IMR-90 (cell line): ENCODE data around the gene MYOM1. TPM values are rescaled to one million over a fixed set of nuclear protein-coding genes. Genes with fewer than 3 reads are reported as not detected.

Experiments used
- ATAC-seq: fragments of 200-7000 bp; cut with Tn5 transposase; 2 replicates; pipeline ENCODE4 v1.9.1; 2020; ENCODE audit warnings: low read depth, mild to moderate bottlenecking, moderate library complexity
- BruUV-seq: library from RNA; stranded (reverse); fragments of 400-500 nt; replicated peaks from 2 replicates; lab custom pipeline; 2021; lab: Mats Ljungman, UMichigan
- CTCF ChIA-PET: fragments of 300-600 bp; formaldehyde crosslinking; extraction: SDS; loops from one replicate; lab custom pipeline; 2021; ENCODE audit warnings: antibody characterized with exemption; lab: Yijun Ruan, JAX
- POLR2A ChIA-PET: fragments of 300-600 bp; sonication (Branson Sonifier 250); formaldehyde crosslinking; loops from one replicate; lab custom pipeline; 2022; ENCODE audit warnings: antibody characterized with exemption; ENCODE audit not compliant: unreplicated experiment; lab: Charles Lee
- DNase-seq: peaks from one replicate; pipeline ENCODE4 v3.0.0; 2013
- H2AFZ ChIP-seq: replicated peaks from 2 replicates; pipeline ENCODE3; 2013; ENCODE audit warnings: low read length, mild to moderate bottlenecking; ENCODE audit not compliant: poor library complexity
- H2AK5ac ChIP-seq: 2 replicates; pipeline ENCODE4 v1.6.1; 2013; ENCODE audit warnings: low read depth, low read length, inconsistent platforms
- H2AK9ac ChIP-seq: replicated peaks from 2 replicates; pipeline ENCODE3; 2013; ENCODE audit warnings: mild to moderate bottlenecking, low read depth, low read length, moderate library complexity; ENCODE audit not compliant: poor library complexity
- H2BK120ac ChIP-seq: 2 replicates; pipeline ENCODE4 v1.6.1; 2013; ENCODE audit warnings: low read depth, low read length, inconsistent platforms
- H2BK15ac ChIP-seq: 3 replicates; pipeline ENCODE4 v1.6.1; 2013; ENCODE audit warnings: low read depth, low read length, inconsistent platforms
- H2BK20ac ChIP-seq: 2 replicates; pipeline ENCODE4 v1.6.1; 2013; ENCODE audit warnings: low read depth, mild to moderate bottlenecking, inconsistent platforms, low read length, moderate library complexity
- H2BK5ac ChIP-seq: 2 replicates; pipeline ENCODE4 v1.6.1; 2013; ENCODE audit warnings: mild to moderate bottlenecking, low read depth, low read length, inconsistent platforms; ENCODE audit not compliant: poor library complexity, severe bottlenecking
- H3K14ac ChIP-seq: replicated peaks from 2 replicates; pipeline ENCODE4 v1.6.1; 2013; ENCODE audit warnings: low read depth, low read length, inconsistent platforms
- H3K18ac ChIP-seq: 2 replicates; pipeline ENCODE4 v1.6.1; 2013; ENCODE audit warnings: low read depth, low read length, control low read depth
- H3K23ac ChIP-seq: 2 replicates; pipeline ENCODE4 v1.6.1; 2013; ENCODE audit warnings: low read depth, low read length, inconsistent platforms
- H3K27ac ChIP-seq: 2 replicates; pipeline ENCODE4 v1.5.1; 2013; ENCODE audit warnings: mild to moderate bottlenecking, control low read depth, low read length; ENCODE audit not compliant: insufficient read depth
- H3K27me3 ChIP-seq: 2 replicates; pipeline ENCODE4 v1.6.1; 2013; ENCODE audit warnings: low read length; ENCODE audit not compliant: control insufficient read depth, insufficient read depth
- H3K36me3 ChIP-seq: 2 replicates; pipeline ENCODE4 v1.6.1; 2013; ENCODE audit warnings: low read length, mixed read lengths; ENCODE audit not compliant: control insufficient read depth, insufficient read depth
- H3K4ac ChIP-seq: 2 replicates; pipeline ENCODE4 v1.6.1; 2013; ENCODE audit warnings: low read depth, low read length, inconsistent platforms
- H3K4me1 ChIP-seq: 2 replicates; pipeline ENCODE4 v1.6.1; 2013; ENCODE audit warnings: low read length, mixed read lengths; ENCODE audit not compliant: control insufficient read depth, insufficient read depth
- H3K4me2 ChIP-seq: 2 replicates; pipeline ENCODE4 v1.6.1; 2013; ENCODE audit warnings: low read depth, mild to moderate bottlenecking, control low read depth, low read length, moderate library complexity
- H3K4me3 ChIP-seq: 2 replicates; pipeline ENCODE4 v1.5.1; 2013; ENCODE audit warnings: low read depth, mild to moderate bottlenecking, control low read depth, low read length, moderate library complexity; ENCODE audit not compliant: insufficient read depth
- H3K56ac ChIP-seq: 2 replicates; pipeline ENCODE4 v1.6.1; 2013; ENCODE audit warnings: low read length, inconsistent platforms; ENCODE audit not compliant: insufficient read depth; ENCODE audit errors: extremely low read depth
- H3K79me1 ChIP-seq, 2 experiments: 2 replicates each; pipeline ENCODE4 v1.6.1; 2013; ENCODE audit warnings: low read length in 2 of 2, inconsistent platforms in 1 of 2, low read depth in 1 of 2
- H3K9ac ChIP-seq: 2 replicates; pipeline ENCODE4 v1.6.1; 2013; ENCODE audit warnings: low read depth, low read length, control low read depth
- H3K9me1 ChIP-seq: 2 replicates; pipeline ENCODE4 v1.6.1; 2013; ENCODE audit warnings: low read length, inconsistent platforms; ENCODE audit not compliant: insufficient read depth
- H3K9me3 ChIP-seq: 2 replicates; pipeline ENCODE4 v1.6.1; 2013; ENCODE audit warnings: low read length; ENCODE audit not compliant: control insufficient read depth, insufficient read depth
- H4K20me1 ChIP-seq: 2 replicates; pipeline ENCODE4 v1.6.1; 2013; ENCODE audit warnings: low read length, inconsistent platforms; ENCODE audit not compliant: insufficient read depth
- H4K5ac ChIP-seq: 2 replicates; pipeline ENCODE4 v1.6.1; 2013; ENCODE audit warnings: mild to moderate bottlenecking, low read depth, low read length, control low read depth
- H4K8ac ChIP-seq, 2 experiments: 2 replicates each; pipeline ENCODE4 v1.6.1; 2013; ENCODE audit warnings: low read depth in 2 of 2, low read length in 2 of 2, control low read depth in 1 of 2, inconsistent platforms in 1 of 2
- H4K91ac ChIP-seq: 2 replicates; pipeline ENCODE4 v1.6.1; 2013; ENCODE audit warnings: low read depth, low read length, inconsistent platforms; ENCODE audit not compliant: insufficient read depth
- BHLHE40 ChIP-seq: fragments of 150-350 bp; IDR thresholded peaks from 2 replicates; pipeline ENCODE4 v1.6.1; 2016; ENCODE audit warnings: mild to moderate bottlenecking, low read depth, low read length
- CHD1 ChIP-seq: IDR thresholded peaks from 2 replicates; pipeline ENCODE4 v1.6.1; 2012; ENCODE audit warnings: low read depth, low read length, improper control_type of control experiment
- CTCF ChIP-seq: conservative IDR thresholded peaks from 2 replicates; pipeline ENCODE4 v1.5.1; 2012; ENCODE audit warnings: mild to moderate bottlenecking, low read depth, low read length, improper control_type of control experiment
- ELK1 ChIP-seq: fragments of 150-350 bp; IDR thresholded peaks from 2 replicates; pipeline ENCODE4 v1.6.1; 2016; ENCODE audit warnings: low read depth, mild to moderate bottlenecking, low read length, moderate library complexity, borderline replicate concordance
- FOS ChIP-seq: fragments of 150-350 bp; IDR thresholded peaks from 2 replicates; pipeline ENCODE4 v1.6.1; 2016; ENCODE audit warnings: low read depth, low read length
- MAFK ChIP-seq: IDR thresholded peaks from 2 replicates; pipeline ENCODE4 v1.6.1; 2012; ENCODE audit warnings: low read depth, low read length, improper control_type of control experiment
- MXI1 ChIP-seq: IDR thresholded peaks from 2 replicates; pipeline ENCODE4 v1.6.1; 2012; ENCODE audit warnings: low read depth, mild to moderate bottlenecking, low read length, moderate library complexity, borderline replicate concordance
- POLR2A ChIP-seq: IDR thresholded peaks from 2 replicates; pipeline ENCODE4 v1.6.1; 2012; ENCODE audit warnings: mild to moderate bottlenecking, low read depth, low read length
- RCOR1 ChIP-seq: IDR thresholded peaks from 2 replicates; pipeline ENCODE4 v1.6.1; 2012; ENCODE audit warnings: mild to moderate bottlenecking, low read length, improper control_type of control experiment; ENCODE audit not compliant: insufficient replicate concordance
- RFX5 ChIP-seq: IDR thresholded peaks from 2 replicates; pipeline ENCODE4 v1.8.0; 2012; ENCODE audit warnings: low read depth, mild to moderate bottlenecking, low read length, moderate library complexity
- SMC3 ChIP-seq: fragments of 150-350 bp; IDR thresholded peaks from 2 replicates; pipeline ENCODE4 v1.6.1; 2016; ENCODE audit warnings: low read depth, mild to moderate bottlenecking, antibody characterized with exemption, low read length, moderate library complexity
- USF2 ChIP-seq: fragments of 150-350 bp; IDR thresholded peaks from 2 replicates; pipeline ENCODE4 v1.6.1; 2017; ENCODE audit warnings: mild to moderate bottlenecking, antibody characterized with exemption, low read length, low read depth
- WGBS, 2 experiments: methylation state at CpG; one replicate each; pipeline versions ENCODE4 v1.1.5 to v1.1.7; 2013; ENCODE audit warnings: missing lambda C conversion rate in 2 of 2; ENCODE audit not compliant: insufficient read length in 1 of 2; ENCODE audit errors: extremely low coverage in 2 of 2; 5-methylcytosine and 5-hydroxymethylcytosine counted together
- dilution Hi-C: fragments of 300-500 bp; cut with HindIII; formaldehyde crosslinking; loops from one replicate; pipeline ENCODE4 v1.14.3; 2018; ENCODE audit warnings: low sequenced_read_pairs; ENCODE audit not compliant: unreplicated experiment
- in situ Hi-C: fragments of 300-500 bp; cut with MboI; formaldehyde crosslinking; loops from 3 replicates; pipeline ENCODE4 v1.14.3; 2019; ENCODE audit warnings: low sequenced_read_pairs, inconsistent platforms, mixed read lengths
- intact Hi-C: fragments of 100-400 bp; cut with micrococcal nuclease; formaldehyde crosslinking; loops from 2 replicates; pipeline ENCODE4 v1.10.0; 2022
- polyA plus RNA-seq, 3 experiments: library from polyadenylated mRNA; depleted of rRNA; stranded (reverse); fragments of >200 nt; gene quantifications; 2 replicates each; pipeline ENCODE4 v1.2.3, GENCODE V29; 2012; ENCODE audit warnings: low replicate concordance in 1 of 3
- total RNA-seq: library from RNA; depleted of rRNA; stranded (reverse); fragments of >200 nt; gene quantifications from 2 replicates; pipeline ENCODE4 v1.2.3, GENCODE V29; 2012

Gene MYOM1
- total and polyA plus RNA-seq, 2 of the 4 experiments (the other 2 are of a cell fraction), result under 0.01 to 0.10 TPM

GRCh38 chr18:3159830-3160229 is 59.9 kb downstream of the MYOM1 start:
- Histone ChIP-seq H2BK120ac (no peak overlapping the region), H3K4ac (no peak overlapping the region), H2AFZ (no peak overlapping the region), H3K18ac (no peak overlapping the region), H2AK5ac (no peak overlapping the region), H3K23ac (no peak overlapping the region), H2BK15ac (no peak overlapping the region), H4K5ac (no peak overlapping the region), H3K36me3 (no peaks in the 10 kb centered on the region), H2BK20ac (no peak overlapping the region), H3K56ac (no peak overlapping the region), H3K27me3 (no peaks in the 10 kb centered on the region; the same call in 1 of the 2 replicates), H3K4me3 (no peak overlapping the region), H3K9me3 (no peaks in the 10 kb centered on the region), H4K20me1 (no peaks in the 10 kb centered on the region), H2BK5ac (no peak overlapping the region), H3K79me1 (no peaks in the 10 kb centered on the region), H4K8ac (no peak overlapping the region), H3K9ac (no peak overlapping the region), H3K9me1 (no peaks in the 10 kb centered on the region), H3K14ac (no peak overlapping the region), H3K4me2 (no peak overlapping the region), H3K27ac (no peak overlapping the region), H4K91ac (no peak overlapping the region), H2AK9ac (no peak overlapping the region), H3K4me1 (no peaks in the 10 kb centered on the region)
- in situ Hi-C loops (no loop called here), dilution Hi-C loops (no loop called here), intact Hi-C loops (no loop called here)
- WGBS, 2 experiments, result no CpG with 5 or more reads among the region's 1 CpG
- POLR2A ChIA-PET, result no interaction called here
- BruUV-seq, result no TSS peak
- TF ChIP-seq SMC3 (no peak), BHLHE40 (no peak), CTCF (no peak), USF2 (no peak), POLR2A (no peak), MAFK (no peak), ELK1 (no peak), FOS (no peak), MXI1 (no peak), RCOR1 (no peak), CHD1 (no peak), RFX5 (no peak)
- ATAC-seq (no peak), DNase-seq (no peak)
- CTCF ChIA-PET, result no interaction called here
